Measurements from ENCODE around the gene ELAC2.

- TF ChIP-seq CTCF (IDR thresholded peaks at IDR 0.05) (no peak), POLR2AphosphoS5 (IDR thresholded peaks at IDR 0.05) (no peak), POLR2A (IDR thresholded peaks at IDR 0.05) (no peak)
These were observed 34.1 kb upstream of the ELAC2 start for GRCh38 chr17:13051915-13052314.
